Gastrocnemius medialis (tissue), 4 donors: Measurements from ENCODE around the gene PLA2G4F. TPM values are rescaled to one million over a fixed set of nuclear protein-coding genes. Genes with fewer than 3 reads are reported as not detected.

Source experiments
- ATAC-seq, 2 donors: fragments of 150-250 bp; one replicate each; pipeline ENCODE4 v1.9.1; 2016
- DNase-seq, 2 donors: peaks; one replicate each; pipeline ENCODE4 v3.0.0-alpha.2; 2019
- H3K27ac ChIP-seq, 4 donors: fragments of 200-600 bp; sonication (generic); 1 replicate in 1 of 4; 2 replicates in 3 of 4; pipeline ENCODE4 v1.5.1; 2016 to 2018; ENCODE audit warnings: mild to moderate bottlenecking in 2 of 4, moderate library complexity in 1 of 4
- H3K27me3 ChIP-seq, 3 donors: fragments of 200-600 bp; sonication (generic) in 2 of 3; 1 replicate in 1 of 3; 2 replicates in 2 of 3; pipeline versions ENCODE4 v1.5.1 to v1.6.0; 2016 to 2019; ENCODE audit warnings: mild to moderate bottlenecking in 1 of 3, moderate library complexity in 1 of 3
- H3K36me3 ChIP-seq, 2 donors: fragments of 200-600 bp; sonication (generic) in 1 of 2; one replicate each; pipeline ENCODE4 v1.5.1; 2017 to 2018
- H3K4me1 ChIP-seq, 2 donors: fragments of 200-600 bp; sonication (generic) in 1 of 2; one replicate each; pipeline ENCODE4 v1.5.1; 2016 to 2017; ENCODE audit warnings: mild to moderate bottlenecking in 2 of 2
- H3K4me3 ChIP-seq, 4 donors: fragments of 200-600 bp; sonication (generic) in 3 of 4; 1 replicate in 1 of 4; 2 replicates in 3 of 4; pipeline ENCODE4 v1.5.1; 2016 to 2019; ENCODE audit warnings: mild to moderate bottlenecking in 2 of 4
- H3K9me3 ChIP-seq, 3 donors: fragments of 200-600 bp; sonication (generic) in 2 of 3; 1 replicate in 1 of 3; 2 replicates in 2 of 3; pipeline ENCODE4 v1.5.1; 2016 to 2019
- CTCF ChIP-seq, 5 experiments: fragments of 450-650 bp in 3 of 5; fragments of 200-600 bp in 2 of 5; sonication (generic) in 2 of 5; IDR thresholded peaks in 4 of 5; conservative IDR thresholded peaks in 1 of 5; 1 replicate in 4 of 5; 2 replicates in 1 of 5; pipeline ENCODE4 v1.5.1; 2016 to 2019; ENCODE audit warnings: antibody characterized with exemption in 5 of 5, mild to moderate bottlenecking in 3 of 5, moderate library complexity in 3 of 5
- POLR2A ChIP-seq, 2 donors: fragments of 450-650 bp; IDR thresholded peaks; one replicate each; pipeline ENCODE4 v1.6.1; 2017; ENCODE audit warnings: antibody characterized with exemption in 2 of 2, mild to moderate bottlenecking in 2 of 2, moderate library complexity in 2 of 2
- in situ Hi-C, 4 donors: fragments of 200-750 bp; cut with MboI; loops; one replicate each; pipeline versions ENCODE4 v1.15.0 to v1.8.0; 2017; ENCODE audit warnings: low sequenced_read_pairs in 4 of 4
- intact Hi-C: fragments of 100-400 bp; cut with DNase I; formaldehyde crosslinking; loops from one replicate; pipeline ENCODE4 v1.15.1; 2023; ENCODE audit warnings: low total_unique reads
- total RNA-seq, 4 donors: library from RNA; depleted of rRNA; stranded (reverse); fragments of >200 nt; gene quantifications; one replicate each; pipeline versions ENCODE4 v1.1.0 to v1.2.3, GENCODE V29; 2016

The PLA2G4F gene
- total RNA-seq, 4 donors from 2014 or later: 1.0 to 8.4 (median 4.9) TPM

DNA sequence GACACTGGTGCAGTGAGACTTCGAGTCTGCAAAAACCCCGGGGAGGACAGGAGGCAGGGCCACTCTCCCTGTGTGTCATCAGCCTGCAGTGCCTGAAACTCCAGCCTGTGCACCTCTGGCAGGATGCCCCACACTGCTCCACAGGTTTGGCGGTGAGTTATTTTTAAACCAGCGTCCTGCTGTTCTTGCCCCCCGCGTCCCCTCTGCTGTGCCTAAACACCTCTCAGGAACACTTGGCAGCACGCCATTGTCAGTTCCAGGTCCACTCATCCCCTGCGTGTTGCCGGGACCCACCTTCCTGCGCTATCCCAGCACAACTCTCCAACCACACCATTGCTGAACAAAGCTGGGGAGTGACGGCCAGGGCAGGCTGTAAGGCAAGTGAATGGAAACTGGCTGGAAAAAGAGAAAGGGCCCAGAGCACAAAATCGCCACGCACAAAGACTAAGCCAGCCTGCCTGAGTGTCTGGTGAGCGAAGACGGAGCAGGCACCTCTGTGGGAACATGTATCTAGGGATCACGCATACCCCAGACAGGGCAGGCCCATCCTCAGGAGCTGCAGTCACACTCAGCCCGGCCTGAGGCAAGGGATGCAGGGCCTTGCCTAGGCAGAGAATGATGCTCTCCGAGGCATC, 3.1 kb upstream of the PLA2G4F start:
- DNase-seq (peak; percentile 60 to 83), ATAC-seq (peak; percentile 31 to 44)
- Histone ChIP-seq H3K27me3 (no peaks in the 10 kb centered on the region), H3K4me3 (no peak overlapping the region), H3K9me3 (no peaks in the 10 kb centered on the region), H3K4me1 (peaks cover 35 to 49% of the 10 kb centered on the region in 2 donors), H3K27ac (peak overlapping the region; percentile 93 to 100 (median 95)), H3K36me3 (peaks cover 3 to 55% of the 10 kb centered on the region in 2 donors)
- TF ChIP-seq POLR2A (IDR thresholded peaks at IDR 0.05) (no peak), CTCF (IDR thresholded peaks at IDR 0.05 in 4 of 5, conservative IDR thresholded peaks at IDR 0.05 in 1 of 5) (no peak)
- intact Hi-C loops (no loop called here), in situ Hi-C loops (no loop called here)

DNA sequence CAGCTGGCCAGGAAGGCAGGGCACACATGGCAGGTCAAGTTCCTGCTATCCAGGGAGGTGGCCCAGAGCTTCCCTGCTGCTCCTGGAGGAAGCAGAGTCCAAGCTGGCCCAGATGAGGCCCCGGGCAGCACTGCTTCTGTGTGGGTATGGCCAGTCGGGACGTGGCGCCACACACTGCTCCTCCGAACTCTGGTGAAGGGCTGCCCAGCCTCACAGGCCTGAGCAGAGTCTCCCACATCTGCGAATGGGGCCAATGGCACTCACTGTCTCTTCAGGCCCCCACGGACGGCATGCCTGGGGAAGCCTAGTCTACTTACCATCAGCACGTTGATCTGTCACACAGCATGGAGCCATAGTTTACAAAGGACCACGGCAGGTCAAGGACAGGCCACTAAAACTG, 2.5 kb upstream of the PLA2G4F start:
- ATAC-seq: no peak
- in situ Hi-C loops: no loop called here
- intact Hi-C loops: no loop called here
- TF ChIP-seq CTCF (IDR thresholded peaks at IDR 0.05 in 4 of 5, conservative IDR thresholded peaks at IDR 0.05 in 1 of 5): no peak
- H3K27ac ChIP-seq: peak overlapping the region; percentile 93 to 100 (median 95)
- H3K36me3 ChIP-seq: peaks cover 3 to 49% of the 10 kb centered on the region in 2 donors
- no peak overlapping the region for H3K4me3 ChIP-seq
- no peaks in the 10 kb centered on the region for H3K9me3 ChIP-seq
- H3K27me3 ChIP-seq: no peaks in the 10 kb centered on the region
- DNase-seq: no peak
- peaks cover 39 to 49% of the 10 kb centered on the region in 2 donors for H3K4me1 ChIP-seq

DNA sequence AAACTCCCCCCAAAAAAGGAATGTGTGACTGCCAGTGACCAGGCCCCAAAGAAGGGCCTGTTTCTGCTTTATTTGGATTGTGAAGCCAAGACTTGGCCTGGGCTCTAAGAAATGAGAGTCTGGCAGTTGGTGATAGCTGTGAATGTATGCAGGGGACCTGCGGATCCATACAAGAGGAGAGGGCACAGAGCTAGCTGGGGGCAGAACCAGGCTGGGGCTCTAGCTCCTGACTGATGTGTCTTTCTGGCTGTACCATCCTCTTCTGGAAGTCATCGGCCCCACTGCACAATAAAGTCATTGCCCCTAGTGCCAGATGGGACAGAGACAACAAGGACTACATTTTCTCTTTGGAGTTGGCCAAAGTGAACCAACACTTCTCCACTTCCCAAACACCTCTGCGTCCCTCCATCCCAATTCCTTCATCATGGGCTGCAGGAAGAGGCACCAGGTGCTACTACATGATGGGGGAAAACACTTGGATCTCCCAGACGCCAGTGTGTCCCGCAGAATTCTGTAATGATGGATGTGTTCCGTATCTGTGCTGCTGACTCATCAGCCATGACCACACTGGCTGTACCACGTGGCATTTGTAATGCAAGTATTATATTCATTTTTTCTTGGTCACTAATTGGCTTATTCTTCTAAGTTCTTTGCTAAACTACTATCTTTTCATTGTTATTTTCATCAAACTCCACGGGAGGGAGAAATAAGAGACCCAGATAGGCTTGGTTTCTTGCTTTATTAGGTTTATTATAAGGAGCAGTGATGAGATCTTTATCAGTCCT, 1.7 kb upstream of the PLA2G4F start:
- TF ChIP-seq CTCF (IDR thresholded peaks at IDR 0.05 in 4 of 5, conservative IDR thresholded peaks at IDR 0.05 in 1 of 5): no peak
- ATAC-seq (peak; percentile 57 to 61), DNase-seq (peak; percentile 51 to 75)
- intact Hi-C loops (no loop called here), in situ Hi-C loops (no loop called here)
- H3K9me3 ChIP-seq: no peaks in the 10 kb centered on the region
- no peaks in the 10 kb centered on the region for H3K27me3 ChIP-seq
- peak overlapping the region; percentile 93 to 100 (median 95) for H3K27ac ChIP-seq
- H3K4me3 ChIP-seq: no peak overlapping the region
- peaks cover 3 to 42% of the 10 kb centered on the region in 2 donors for H3K36me3 ChIP-seq
- peaks cover 40 to 56% of the 10 kb centered on the region in 2 donors for H3K4me1 ChIP-seq

DNA sequence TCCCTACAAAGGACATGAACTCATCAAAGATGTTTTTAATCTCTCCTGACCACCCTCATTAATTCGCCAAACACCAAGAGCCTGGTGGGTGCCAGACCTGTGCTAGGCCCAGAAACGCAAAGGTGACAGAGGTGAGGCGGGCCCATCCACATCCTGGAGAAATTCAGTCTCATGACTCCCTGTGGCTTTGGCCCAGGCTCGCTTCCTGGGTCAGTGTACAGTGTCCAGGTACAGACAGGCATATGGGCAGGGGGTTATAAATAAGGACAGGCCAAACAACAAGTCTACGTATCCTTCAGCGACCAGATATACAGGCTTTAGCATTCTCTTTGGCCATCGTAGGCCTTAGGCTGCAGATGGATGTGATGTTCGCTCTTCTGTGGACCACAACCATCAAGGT, 945 bp upstream of the PLA2G4F start:
- Histone ChIP-seq H3K4me3 (no peak overlapping the region), H3K9me3 (no peaks in the 10 kb centered on the region), H3K36me3 (peaks cover 0 to 34% of the 10 kb centered on the region in 2 donors), H3K27ac (peak overlapping the region; percentile 93 to 100 (median 95)), H3K4me1 (peaks cover 48 to 64% of the 10 kb centered on the region in 2 donors), H3K27me3 (no peaks in the 10 kb centered on the region)
- no peak for ATAC-seq
- no peak for DNase-seq
- no peak for TF ChIP-seq POLR2A (IDR thresholded peaks at IDR 0.05)
- TF ChIP-seq CTCF (IDR thresholded peaks at IDR 0.05 in 4 of 5, conservative IDR thresholded peaks at IDR 0.05 in 1 of 5): no peak
- in situ Hi-C loops: no loop called here
- intact Hi-C loops: no loop called here
